ENCODE results near the gene CBX4. TPM values are rescaled to one million over a fixed set of nuclear protein-coding genes. Genes with fewer than 3 reads are reported as not detected.

The CBX4 gene
- total and polyA plus RNA-seq, 2 experiments from 2014 or later, result 1.2 to 18.9 TPM

- no peaks in the 10 kb centered on the region for H3K4me1 ChIP-seq (ENCODE audit: insufficient read depth)
- H3K9me2 ChIP-seq (ENCODE audit: insufficient read depth), result no peaks in the 10 kb centered on the region
- H4K20me1 ChIP-seq (ENCODE audit: insufficient read depth), result no peaks in the 10 kb centered on the region
- H3F3A ChIP-seq (ENCODE audit: insufficient read depth), result no peaks in the 10 kb centered on the region
- in situ Hi-C loops (cut with MboI), result no loop called here
- H3K36me3 ChIP-seq (ENCODE audit: low read depth), result no peaks in the 10 kb centered on the region
- H3K9me3 ChIP-seq (ENCODE audit: low read depth), result no peaks in the 10 kb centered on the region
- TF ChIP-seq EZH2phosphoT487 (IDR thresholded peaks at IDR 0.05; ENCODE audit: insufficient read depth, low read depth), result no peak
- no peak for TF ChIP-seq EZH2 (IDR thresholded peaks at IDR 0.05; ENCODE audit: insufficient read depth, poor library complexity, severe bottlenecking)
- 57 to 63% methylated on average over 10 of the region's 10 CpGs for WGBS, 2 experiments (ENCODE audit: low coverage in 1 of 2, low lambda C conversion rate in 2 of 2, missing lambda C conversion rate in 2 of 2)
- no peaks in the 10 kb centered on the region; the same call in 1 of the 2 replicates for H3K27me3 ChIP-seq (replicated peaks; ENCODE audit: insufficient read depth)
- no peak overlapping the region for H3K9ac ChIP-seq
- H3K4me2 ChIP-seq (ENCODE audit: unreplicated experiment), result no peak overlapping the region
- no peaks in the 10 kb centered on the region for H3K79me2 ChIP-seq (ENCODE audit: insufficient read depth)
- no peak for DNase-seq
- no peak overlapping the region for H2AFZ ChIP-seq
- H3K4me3 ChIP-seq, result no peak overlapping the region
- no peak overlapping the region for H3K27ac ChIP-seq
These were observed 39.2 kb upstream of the CBX4 start for GRCh38 chr17:79878329-79878947.

- DNase-seq, result no peak
- Histone ChIP-seq H2AFZ (no peak overlapping the region), H3K27me3 (replicated peaks; ENCODE audit: insufficient read depth) (no peaks in the 10 kb centered on the region; the same call in 1 of the 2 replicates), H3K9me3 (ENCODE audit: low read depth) (no peaks in the 10 kb centered on the region), H3K79me2 (ENCODE audit: insufficient read depth) (no peaks in the 10 kb centered on the region), H3K9me2 (ENCODE audit: insufficient read depth) (no peaks in the 10 kb centered on the region), H3K9ac (no peak overlapping the region), H3K4me1 (ENCODE audit: insufficient read depth) (no peaks in the 10 kb centered on the region), H3K36me3 (ENCODE audit: low read depth) (no peaks in the 10 kb centered on the region), H3K27ac (no peak overlapping the region), H4K20me1 (ENCODE audit: insufficient read depth) (no peaks in the 10 kb centered on the region), H3K4me3 (no peak overlapping the region), H3K4me2 (ENCODE audit: unreplicated experiment) (no peak overlapping the region), H3F3A (ENCODE audit: insufficient read depth) (no peaks in the 10 kb centered on the region)
- 66 to 73% methylated on average over 6 of the region's 6 CpGs for whole genome bisulfite sequencing, 2 experiments (ENCODE audit: low coverage in 1 of 2, low lambda C conversion rate in 2 of 2, missing lambda C conversion rate in 2 of 2)
- no peak for TF ChIP-seq EZH2phosphoT487 (IDR thresholded peaks at IDR 0.05; ENCODE audit: insufficient read depth, low read depth)
- no peak for TF ChIP-seq EZH2 (IDR thresholded peaks at IDR 0.05; ENCODE audit: insufficient read depth, poor library complexity, severe bottlenecking)
- in situ Hi-C loops (cut with MboI), result no loop called here
These were observed 37.8 kb upstream of the CBX4 start for GRCh38 chr17:79877041-79877440.

DNA sequence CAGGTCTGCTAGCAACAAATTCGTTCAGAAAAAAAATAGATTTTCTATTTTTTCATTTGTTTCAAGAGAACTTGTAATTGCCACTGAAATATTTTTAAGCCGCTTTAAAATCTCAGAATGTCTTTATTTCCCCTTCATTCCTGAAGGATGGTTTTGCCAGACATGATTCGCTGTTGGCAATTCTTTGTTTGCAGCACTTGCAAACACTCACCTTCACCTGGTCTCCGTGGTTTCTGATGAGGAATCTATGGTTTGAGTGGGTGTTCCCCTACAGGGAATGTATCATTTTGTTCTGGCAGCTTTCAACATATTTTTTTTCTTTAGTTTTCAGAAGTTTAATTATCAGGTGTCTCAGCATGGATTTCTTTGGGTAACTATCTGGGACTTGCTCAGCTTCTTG, 36.3 kb upstream of the CBX4 start:
- no peaks in the 10 kb centered on the region for H3K79me2 ChIP-seq (ENCODE audit: insufficient read depth)
- H3K36me3 ChIP-seq (ENCODE audit: low read depth), result no peaks in the 10 kb centered on the region
- no peaks in the 10 kb centered on the region; the same call in 1 of the 2 replicates for H3K27me3 ChIP-seq (replicated peaks; ENCODE audit: insufficient read depth)
- no peaks in the 10 kb centered on the region for H3K9me2 ChIP-seq (ENCODE audit: insufficient read depth)
- no peak overlapping the region for H3K27ac ChIP-seq
- H3K4me1 ChIP-seq (ENCODE audit: insufficient read depth), result no peaks in the 10 kb centered on the region
- in situ Hi-C loops (cut with MboI), result no loop called here
- no peak for DNase-seq
- H3K4me3 ChIP-seq, result no peak overlapping the region
- TF ChIP-seq EZH2phosphoT487 (IDR thresholded peaks at IDR 0.05; ENCODE audit: insufficient read depth, low read depth) (no peak), EZH2 (IDR thresholded peaks at IDR 0.05; ENCODE audit: insufficient read depth, poor library complexity, severe bottlenecking) (no peak)
- 35% methylated on average over 4 of the region's 4 CpGs for WGBS, 2 experiments (ENCODE audit: low coverage in 1 of 2, low lambda C conversion rate in 2 of 2, missing lambda C conversion rate in 2 of 2)
- H3K9ac ChIP-seq, result no peak overlapping the region
- no peaks in the 10 kb centered on the region for H3K9me3 ChIP-seq (ENCODE audit: low read depth)
- H3K4me2 ChIP-seq (ENCODE audit: unreplicated experiment), result no peak overlapping the region
- no peak overlapping the region for H2AFZ ChIP-seq
- H3F3A ChIP-seq (ENCODE audit: insufficient read depth), result no peaks in the 10 kb centered on the region
- no peaks in the 10 kb centered on the region for H4K20me1 ChIP-seq (ENCODE audit: insufficient read depth)

- Histone ChIP-seq H3K9me3 (ENCODE audit: low read depth) (no peaks in the 10 kb centered on the region), H3K4me3 (no peak overlapping the region), H3K79me2 (ENCODE audit: insufficient read depth) (no peaks in the 10 kb centered on the region), H3K4me2 (ENCODE audit: unreplicated experiment) (no peak overlapping the region), H3K9ac (no peak overlapping the region), H3F3A (ENCODE audit: insufficient read depth) (no peaks in the 10 kb centered on the region), H3K4me1 (ENCODE audit: insufficient read depth) (no peaks in the 10 kb centered on the region), H4K20me1 (ENCODE audit: insufficient read depth) (no peaks in the 10 kb centered on the region), H3K36me3 (ENCODE audit: low read depth) (no peaks in the 10 kb centered on the region), H3K27ac (no peak overlapping the region), H3K27me3 (replicated peaks; ENCODE audit: insufficient read depth) (no peaks in the 10 kb centered on the region; the same call in 1 of the 2 replicates), H3K9me2 (ENCODE audit: insufficient read depth) (no peaks in the 10 kb centered on the region), H2AFZ (no peak overlapping the region)
- no peak for TF ChIP-seq EZH2phosphoT487 (IDR thresholded peaks at IDR 0.05; ENCODE audit: insufficient read depth, low read depth)
- in situ Hi-C loops (cut with MboI), result no loop called here
- 44 to 47% methylated on average over 6 of the region's 6 CpGs for WGBS, 2 experiments (ENCODE audit: low coverage in 1 of 2, low lambda C conversion rate in 2 of 2, missing lambda C conversion rate in 2 of 2)
- DNase-seq, result peak; percentile 40
These were observed 35.2 kb upstream of the CBX4 start for GRCh38 chr17:79874329-79874981.

Measured in GM23248 (cell line).